ENCODE measurements around the gene DAPP1.

The DAPP1 gene

DNA sequence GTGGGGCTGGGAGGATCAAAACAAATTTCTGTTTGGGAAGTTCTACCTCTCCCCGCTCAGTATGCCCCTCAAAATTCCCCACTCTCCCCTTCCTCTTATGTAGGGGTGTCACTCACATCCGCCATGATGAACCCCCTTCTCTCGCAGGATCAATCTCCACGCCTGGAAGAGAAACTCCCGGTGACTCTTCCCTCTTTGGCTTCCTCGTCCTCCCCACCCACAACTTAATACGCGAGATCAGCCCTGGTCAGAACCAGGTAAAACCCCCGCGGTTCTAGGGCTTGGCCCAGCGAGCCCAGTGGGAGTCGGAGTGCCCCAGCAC is 77.2 kb downstream of the DAPP1 start:
- peaks cover 39% of the 10 kb centered on the region for H3K79me2 ChIP-seq (ENCODE audit: insufficient read depth, low read length)
- H3K27me3 ChIP-seq (ENCODE audit: insufficient read depth, low read length), result no peaks in the 10 kb centered on the region
- peak overlapping the region; percentile 99 for H3K4me3 ChIP-seq (ENCODE audit: low read depth, low read length, poor library complexity, severe bottlenecking)
- H3K27ac ChIP-seq (ENCODE audit: low read depth, low read length, poor library complexity, severe bottlenecking), result peak overlapping the region; percentile 45
- no peaks in the 10 kb centered on the region for H3F3A ChIP-seq (ENCODE audit: insufficient read depth, low read length)
- H3K9ac ChIP-seq (ENCODE audit: low read length), result peak overlapping the region; percentile 87
- TF ChIP-seq, protein P1, sequence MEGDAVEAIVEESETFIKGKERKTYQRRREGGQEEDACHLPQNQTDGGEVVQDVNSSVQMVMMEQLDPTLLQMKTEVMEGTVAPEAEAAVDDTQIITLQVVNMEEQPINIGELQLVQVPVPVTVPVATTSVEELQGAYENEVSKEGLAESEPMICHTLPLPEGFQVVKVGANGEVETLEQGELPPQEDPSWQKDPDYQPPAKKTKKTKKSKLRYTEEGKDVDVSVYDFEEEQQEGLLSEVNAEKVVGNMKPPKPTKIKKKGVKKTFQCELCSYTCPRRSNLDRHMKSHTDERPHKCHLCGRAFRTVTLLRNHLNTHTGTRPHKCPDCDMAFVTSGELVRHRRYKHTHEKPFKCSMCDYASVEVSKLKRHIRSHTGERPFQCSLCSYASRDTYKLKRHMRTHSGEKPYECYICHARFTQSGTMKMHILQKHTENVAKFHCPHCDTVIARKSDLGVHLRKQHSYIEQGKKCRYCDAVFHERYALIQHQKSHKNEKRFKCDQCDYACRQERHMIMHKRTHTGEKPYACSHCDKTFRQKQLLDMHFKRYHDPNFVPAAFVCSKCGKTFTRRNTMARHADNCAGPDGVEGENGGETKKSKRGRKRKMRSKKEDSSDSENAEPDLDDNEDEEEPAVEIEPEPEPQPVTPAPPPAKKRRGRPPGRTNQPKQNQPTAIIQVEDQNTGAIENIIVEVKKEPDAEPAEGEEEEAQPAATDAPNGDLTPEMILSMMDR (IDR thresholded peaks at IDR 0.05; ENCODE audit: low read length), result no peak
- TF ChIP-seq EZH2 (IDR thresholded peaks at IDR 0.05; ENCODE audit: borderline replicate concordance, low read length), result no peak
- H3K4me1 ChIP-seq (ENCODE audit: insufficient read depth, low read length, severe bottlenecking), result peaks cover 27% of the 10 kb centered on the region
- H4K20me1 ChIP-seq (ENCODE audit: insufficient read depth, low read length), result no peaks in the 10 kb centered on the region
- no peak overlapping the region; the same call in 1 of the 2 replicates for H2AFZ ChIP-seq (ENCODE audit: low read length)
- no peaks in the 10 kb centered on the region for H3K9me3 ChIP-seq (ENCODE audit: low read length)
- no peaks in the 10 kb centered on the region for H3K9me2 ChIP-seq (ENCODE audit: low read depth, low read length)
- peaks cover 12% of the 10 kb centered on the region; the same call in 1 of the 2 replicates for H3K36me3 ChIP-seq (ENCODE audit: insufficient read depth, low read length)
- peak overlapping the region; percentile 74 for H3K4me2 ChIP-seq (ENCODE audit: low read length)

DNA sequence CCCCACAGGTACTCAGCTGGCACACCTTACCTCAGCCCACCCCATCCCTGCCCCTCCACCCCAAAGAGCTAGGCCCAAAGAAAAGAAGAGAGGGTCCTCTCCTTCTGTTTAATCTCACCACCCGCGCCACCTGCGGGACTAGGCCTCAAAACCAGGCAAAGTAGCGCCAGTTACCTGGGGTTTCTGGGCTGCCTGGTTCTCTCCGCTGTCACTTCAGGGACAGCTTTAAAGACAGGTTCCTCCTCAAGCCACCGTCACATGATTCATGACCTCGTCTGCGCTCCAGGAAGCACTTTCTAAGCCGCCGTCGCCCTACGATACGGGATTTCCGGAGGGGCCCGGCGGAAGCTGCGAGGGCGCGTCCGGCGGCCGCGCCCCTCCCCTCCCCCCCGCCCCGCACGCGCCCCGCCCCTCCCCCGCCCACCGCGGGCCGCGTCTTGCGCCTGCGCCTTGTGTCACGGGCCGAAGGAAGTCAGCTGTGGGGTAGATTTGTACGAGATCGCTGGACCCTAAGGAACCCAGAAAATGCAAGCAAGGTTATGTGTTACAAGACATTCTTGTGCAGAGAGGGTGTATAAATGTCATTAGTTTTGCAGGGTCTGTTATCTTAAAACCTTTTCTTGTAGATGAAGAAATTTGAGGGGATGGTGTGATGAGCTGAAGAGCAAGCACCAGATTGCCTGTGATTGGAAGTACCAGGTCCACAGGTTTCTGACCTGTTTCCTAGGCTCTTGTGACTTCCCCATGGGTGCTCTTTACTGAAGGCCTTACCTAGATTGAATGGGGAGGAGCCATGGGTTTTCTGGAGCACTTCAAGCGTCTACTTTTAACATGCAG is 77.8 kb downstream of the DAPP1 start, which contains the start of gene LAMTOR3:
Gene LAMTOR3, minus strand, starts transcription at position 267 of the 837 bp plus-strand sequence. CDS start 464 bp downstream, outside the sequence.
- TF ChIP-seq, protein P1 (IDR thresholded peaks at IDR 0.05; ENCODE audit: low read length), result no peak
- no peak for TF ChIP-seq EZH2 (IDR thresholded peaks at IDR 0.05; ENCODE audit: borderline replicate concordance, low read length)
- Histone ChIP-seq H3K79me2 (ENCODE audit: insufficient read depth, low read length) (peaks cover 34% of the 10 kb centered on the region), H3K27ac (ENCODE audit: low read depth, low read length, poor library complexity, severe bottlenecking) (peak within 1 kb of the TSS; percentile 80)

DNA sequence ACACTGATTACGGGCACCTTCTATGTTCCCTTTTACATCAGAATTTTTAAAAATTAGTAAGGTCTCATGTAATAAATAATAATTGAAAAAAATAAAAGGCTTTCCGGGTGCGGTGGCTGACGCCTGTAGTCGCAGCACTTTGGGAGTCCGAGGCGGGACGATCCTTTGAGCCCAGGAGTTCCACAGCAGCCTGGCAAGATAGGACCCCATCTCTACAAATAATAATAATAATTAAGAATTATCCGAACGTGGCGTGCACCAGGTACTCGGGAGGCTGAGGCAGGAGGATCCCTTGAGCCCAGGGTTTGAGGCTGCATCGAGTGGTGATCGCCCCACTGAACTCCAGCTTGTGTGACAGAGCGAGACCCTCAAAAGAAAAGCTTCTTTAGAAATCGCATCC is 78.4 kb downstream of the DAPP1 start:
- peaks cover 6% of the 10 kb centered on the region; the same call in 1 of the 2 replicates for H3K36me3 ChIP-seq (ENCODE audit: insufficient read depth, low read length)
- no peaks in the 10 kb centered on the region for H4K20me1 ChIP-seq (ENCODE audit: insufficient read depth, low read length)
- no peaks in the 10 kb centered on the region for H3K27me3 ChIP-seq (ENCODE audit: insufficient read depth, low read length)
- H3K9me3 ChIP-seq (ENCODE audit: low read length), result no peaks in the 10 kb centered on the region
- peak overlapping the region; percentile 98 for H3K4me2 ChIP-seq (ENCODE audit: low read length)
- TF ChIP-seq, protein P1 (IDR thresholded peaks at IDR 0.05; ENCODE audit: low read length), result no peak
- no peak for TF ChIP-seq EZH2 (IDR thresholded peaks at IDR 0.05; ENCODE audit: borderline replicate concordance, low read length)
- peak overlapping the region; percentile 85 for H3K9ac ChIP-seq (ENCODE audit: low read length)
- H2AFZ ChIP-seq (ENCODE audit: low read length), result peak overlapping the region; percentile 46; the same call in 1 of the 2 replicates
- H3K79me2 ChIP-seq (ENCODE audit: insufficient read depth, low read length), result peaks cover 28% of the 10 kb centered on the region
- peaks cover 27% of the 10 kb centered on the region for H3K4me1 ChIP-seq (ENCODE audit: insufficient read depth, low read length, severe bottlenecking)
- no peaks in the 10 kb centered on the region for H3K9me2 ChIP-seq (ENCODE audit: low read depth, low read length)
- peak overlapping the region; percentile 78 for H3K4me3 ChIP-seq (ENCODE audit: low read depth, low read length, poor library complexity, severe bottlenecking)
- no peaks in the 10 kb centered on the region for H3F3A ChIP-seq (ENCODE audit: insufficient read depth, low read length)
- H3K27ac ChIP-seq (ENCODE audit: low read depth, low read length, poor library complexity, severe bottlenecking), result peak overlapping the region; percentile 80

More for the DNA sequence above, 77.8 kb downstream of the DAPP1 start, which contains the start of gene LAMTOR3:
- peak within 1 kb of the TSS; percentile 46; the same call in 1 of the 2 replicates for H2AFZ ChIP-seq (ENCODE audit: low read length)
- no peaks in the 10 kb centered on the region for H3F3A ChIP-seq (ENCODE audit: insufficient read depth, low read length)
- H3K27me3 ChIP-seq (ENCODE audit: insufficient read depth, low read length), result no peaks in the 10 kb centered on the region
- peak within 1 kb of the TSS; percentile 99 for H3K4me3 ChIP-seq (ENCODE audit: low read depth, low read length, poor library complexity, severe bottlenecking)
- peak within 1 kb of the TSS; percentile 98 for H3K4me2 ChIP-seq (ENCODE audit: low read length)
- H3K36me3 ChIP-seq (ENCODE audit: insufficient read depth, low read length), result peaks cover 10% of the 10 kb centered on the region; the same call in 1 of the 2 replicates
- H3K9me2 ChIP-seq (ENCODE audit: low read depth, low read length), result no peaks in the 10 kb centered on the region
- H3K9ac ChIP-seq (ENCODE audit: low read length), result peak within 1 kb of the TSS; percentile 87
- H3K9me3 ChIP-seq (ENCODE audit: low read length), result no peaks in the 10 kb centered on the region
- H3K4me1 ChIP-seq (ENCODE audit: insufficient read depth, low read length, severe bottlenecking), result peaks cover 27% of the 10 kb centered on the region
- no peaks in the 10 kb centered on the region for H4K20me1 ChIP-seq (ENCODE audit: insufficient read depth, low read length)

All from OCI-LY1 (cell line).